ENCODE measurements around the gene POC5.
A peak's percentile ranks its signal among the peaks of the same experiment; 100 is the strongest.
"Not testable (repeated sequence)": the region's sequence is repeated elsewhere in the genome, so short reads cannot be mapped to it uniquely, and the experiment has no call there.

POC5 gene, protein sequence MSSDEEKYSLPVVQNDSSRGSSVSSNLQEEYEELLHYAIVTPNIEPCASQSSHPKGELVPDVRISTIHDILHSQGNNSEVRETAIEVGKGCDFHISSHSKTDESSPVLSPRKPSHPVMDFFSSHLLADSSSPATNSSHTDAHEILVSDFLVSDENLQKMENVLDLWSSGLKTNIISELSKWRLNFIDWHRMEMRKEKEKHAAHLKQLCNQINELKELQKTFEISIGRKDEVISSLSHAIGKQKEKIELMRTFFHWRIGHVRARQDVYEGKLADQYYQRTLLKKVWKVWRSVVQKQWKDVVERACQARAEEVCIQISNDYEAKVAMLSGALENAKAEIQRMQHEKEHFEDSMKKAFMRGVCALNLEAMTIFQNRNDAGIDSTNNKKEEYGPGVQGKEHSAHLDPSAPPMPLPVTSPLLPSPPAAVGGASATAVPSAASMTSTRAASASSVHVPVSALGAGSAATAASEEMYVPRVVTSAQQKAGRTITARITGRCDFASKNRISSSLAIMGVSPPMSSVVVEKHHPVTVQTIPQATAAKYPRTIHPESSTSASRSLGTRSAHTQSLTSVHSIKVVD

DNA sequence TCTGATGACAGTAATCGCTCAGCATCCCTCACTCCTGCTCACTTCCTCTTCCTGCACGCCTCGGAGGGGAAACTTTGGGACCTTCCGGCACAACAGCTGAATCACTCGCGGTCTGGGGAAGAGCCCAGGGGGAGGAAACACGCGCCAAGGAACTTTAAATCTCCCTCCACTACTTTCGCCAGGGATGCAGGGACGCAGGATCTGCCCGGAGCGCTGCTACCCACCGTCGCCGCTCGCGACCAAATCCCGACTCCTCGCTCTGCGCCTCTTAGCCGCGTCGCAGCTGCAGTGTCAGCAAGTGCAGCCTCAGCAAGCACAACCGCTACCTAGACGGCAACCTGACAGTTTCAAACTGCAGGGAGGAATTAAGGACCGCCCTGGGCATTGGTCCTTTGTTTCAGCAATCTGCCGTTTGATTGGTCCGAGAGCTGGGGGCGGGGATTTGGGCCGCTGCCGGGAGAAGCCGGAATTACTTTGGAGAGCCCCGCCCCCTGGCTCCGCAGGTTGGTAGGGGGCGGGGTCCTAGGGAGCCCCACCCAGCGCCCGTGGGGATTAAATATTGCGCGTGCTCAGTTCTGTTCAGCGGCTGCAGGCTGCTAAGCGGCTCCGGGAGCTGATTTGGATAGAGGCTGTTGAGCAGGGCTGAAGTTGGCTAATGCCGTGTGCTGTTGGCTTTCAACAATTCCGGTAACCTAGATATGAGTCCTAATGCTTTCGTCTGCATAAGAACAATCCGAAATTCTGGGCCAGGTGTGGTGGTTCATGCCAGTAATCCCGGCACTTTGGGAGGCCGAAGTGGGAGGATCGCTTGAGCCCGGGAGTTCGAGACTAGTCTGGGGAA is at the start of gene POC5:
POC5 (minus strand) TSS at position 356 of the 841 bp plus-strand sequence. CDS start 4,500 bp downstream, outside the sequence.
- DNase-seq = peak; percentile 47 to 97 (median 89)

DNA sequence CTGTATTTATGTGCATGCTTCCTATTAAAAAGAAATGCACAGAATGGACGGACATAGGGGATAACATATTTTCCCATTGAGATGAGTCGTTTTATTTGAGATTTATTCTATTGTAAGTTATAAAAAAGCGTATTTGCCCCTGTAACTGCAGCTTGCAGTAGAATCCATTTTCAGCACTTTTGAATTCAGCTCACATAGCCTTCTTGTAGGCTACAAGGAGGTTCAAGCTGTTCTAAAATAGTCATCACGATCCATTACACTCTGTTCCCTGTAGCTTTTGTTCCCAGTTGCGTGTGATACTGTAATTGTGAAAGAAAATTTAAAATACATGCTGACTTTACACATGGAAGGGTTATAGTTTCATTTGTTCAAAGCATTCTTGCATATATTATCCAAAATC is 40.9 kb upstream of the POC5 start:
- DNase-seq = no peak

GRCh38 chr5:75756981-75757380 is 39.7 kb upstream of the POC5 start:
- DNase-seq = no peak

- DNase-seq = no peak
Measured at GRCh38 chr5:75756211-75756610, 39.0 kb upstream of the POC5 start.

DNA sequence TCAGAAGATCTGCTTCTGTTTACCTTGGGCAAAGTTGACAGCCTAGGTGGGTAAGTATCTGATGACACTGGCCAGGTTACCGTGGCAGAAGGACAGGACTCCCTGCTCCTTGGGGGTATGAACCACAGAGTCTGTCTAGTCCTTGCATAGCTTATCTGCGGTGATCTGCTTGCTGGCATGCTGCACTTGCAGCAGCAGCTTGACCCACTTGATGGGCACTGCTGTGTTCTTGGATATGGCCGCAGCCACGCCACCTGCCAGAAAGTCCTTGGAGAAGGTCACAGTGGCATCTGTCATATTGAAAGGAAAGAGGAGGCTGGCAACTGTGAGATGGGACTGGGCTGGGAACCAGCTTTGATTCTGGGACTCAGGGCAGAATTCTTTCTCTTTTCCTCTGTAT is 35.9 kb upstream of the POC5 start:
- DNase-seq = no peak

GRCh38 chr5:75744355-75744754 is 27.1 kb upstream of the POC5 start:
- no peak for DNase-seq

DNA sequence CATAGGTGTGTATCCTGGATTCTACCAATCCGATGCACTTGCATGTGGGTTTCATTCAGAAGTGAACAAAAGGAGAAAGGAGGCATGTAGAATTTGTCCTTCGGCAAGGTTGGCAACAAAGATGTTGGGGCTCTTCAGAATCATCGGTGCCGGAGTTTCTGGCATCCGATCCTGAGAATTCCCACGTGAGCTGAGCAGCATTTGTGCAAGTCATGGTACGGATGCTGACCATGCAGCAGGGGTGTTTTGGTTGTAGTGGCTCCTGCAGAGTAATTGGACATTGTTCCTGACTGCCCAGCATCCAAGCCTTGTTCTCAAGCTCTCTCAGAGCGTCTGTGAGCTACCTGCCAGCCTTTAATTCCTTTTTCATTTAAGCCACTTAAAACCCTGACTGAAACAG is 19.0 kb upstream of the POC5 start:
- DNase-seq = no peak

DNA sequence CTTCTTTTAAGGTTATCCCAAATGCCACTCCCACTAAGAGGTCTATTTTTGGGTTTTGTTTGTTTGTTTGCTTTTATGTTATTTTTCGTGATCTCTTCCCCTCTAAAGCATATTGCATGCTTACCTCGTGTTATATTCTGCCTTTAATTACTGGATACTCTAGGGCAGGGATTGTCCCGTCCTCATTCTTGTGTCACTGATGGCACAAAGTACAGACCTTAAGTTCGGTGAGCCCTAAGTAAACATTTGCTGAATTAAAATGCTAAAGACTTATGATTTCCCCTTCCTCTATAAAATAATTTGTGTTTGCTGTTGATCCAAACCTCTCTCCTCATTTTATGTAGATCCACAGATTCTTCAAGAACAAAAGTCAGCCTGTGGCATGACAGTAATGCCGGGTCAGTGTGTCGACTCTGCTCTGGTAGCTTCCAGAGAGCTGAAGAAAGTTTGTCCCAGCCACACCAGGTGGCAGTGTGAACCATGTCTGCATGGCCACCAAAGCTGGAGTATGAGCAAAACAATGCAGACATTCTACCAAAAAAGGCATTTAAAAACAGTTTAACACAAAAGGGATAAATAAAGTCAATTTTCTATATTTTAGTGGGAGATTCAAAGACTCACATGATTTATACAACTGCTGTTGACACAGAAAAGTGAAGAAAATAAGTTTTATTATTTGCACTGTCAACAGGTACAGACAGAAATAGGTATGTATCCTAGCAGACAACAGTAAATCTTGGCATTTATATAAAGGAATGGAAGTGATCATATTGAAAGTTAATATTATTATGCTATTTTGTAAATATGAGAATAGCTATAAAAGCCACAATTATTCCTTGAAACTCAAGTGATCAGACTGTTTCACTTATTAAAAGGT is 17.9 kb upstream of the POC5 start:
- DNase-seq = peak in 37 of 56 donors; percentile 1 to 71 (median 24)

DNA sequence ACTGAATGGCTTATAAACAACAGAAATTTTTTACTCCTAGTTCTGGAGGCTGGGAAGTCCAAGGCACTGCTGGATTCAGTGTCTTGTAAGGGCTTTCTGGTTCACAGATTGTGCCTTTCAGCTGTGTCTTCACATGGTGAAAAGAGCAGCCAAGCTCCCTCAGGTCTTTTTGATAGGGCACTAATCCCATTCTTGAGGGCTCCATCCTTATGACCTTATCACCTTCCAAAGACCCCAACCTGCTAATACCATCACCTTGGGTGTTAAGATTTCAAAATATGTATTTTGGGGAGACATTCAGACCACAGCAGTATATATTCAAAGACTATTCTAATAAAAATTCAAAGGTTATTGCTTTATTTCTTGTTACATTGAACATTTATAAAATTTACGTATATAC is 16.5 kb upstream of the POC5 start:
- DNase-seq = no peak

GRCh38 chr5:75731515-75731914 is 14.3 kb upstream of the POC5 start:
- DNase-seq = not testable (repeated sequence)

- DNase-seq = peak in 5 of 56 donors; percentile 7 to 40 (median 11)
Measured at GRCh38 chr5:75729321-75729720, 12.1 kb upstream of the POC5 start.

- DNase-seq = no peak
Measured at GRCh38 chr5:75727931-75728330, 10.7 kb upstream of the POC5 start.

DNA sequence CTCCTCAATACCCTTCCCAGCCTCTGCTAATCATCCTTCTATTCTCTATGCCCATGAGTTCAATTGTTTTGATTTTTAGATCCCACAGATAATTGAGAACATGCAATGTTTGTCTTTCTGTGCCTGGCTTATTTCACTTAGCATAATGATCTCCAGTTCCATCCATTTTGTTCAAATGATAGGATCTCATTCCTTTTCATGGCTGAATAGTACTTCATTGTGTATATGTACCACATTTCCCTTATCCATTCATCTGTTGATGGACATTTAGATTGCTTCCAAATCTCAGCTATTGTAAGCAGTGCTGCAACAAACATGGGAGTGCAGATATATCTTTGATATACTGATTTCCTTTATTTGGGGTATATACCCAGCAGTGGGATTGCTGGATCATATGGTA is 9.0 kb upstream of the POC5 start:
- DNase-seq = not testable (repeated sequence)

GRCh38 chr5:75723378-75723777 is 6.1 kb upstream of the POC5 start:
- DNase-seq = no peak

DNA sequence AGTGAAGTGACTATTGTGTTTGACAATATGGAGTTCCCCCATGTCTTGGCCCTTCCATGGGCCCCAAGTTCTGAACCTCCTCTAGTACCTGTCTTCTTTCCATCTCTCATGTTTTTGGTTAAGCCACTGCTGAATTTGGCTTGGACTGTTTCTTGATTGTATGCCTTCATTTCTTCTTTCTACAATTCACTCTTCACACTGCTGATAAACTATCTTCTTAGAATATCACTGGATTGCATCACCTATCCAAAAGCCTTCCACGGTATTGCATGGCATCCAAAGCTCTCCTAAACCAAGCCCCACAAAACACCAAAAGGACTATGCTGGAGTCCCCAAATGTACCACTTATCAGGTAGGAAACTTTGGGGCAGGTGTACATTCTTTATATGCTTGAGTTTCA is 4.3 kb upstream of the POC5 start:
- no peak for DNase-seq

DNA sequence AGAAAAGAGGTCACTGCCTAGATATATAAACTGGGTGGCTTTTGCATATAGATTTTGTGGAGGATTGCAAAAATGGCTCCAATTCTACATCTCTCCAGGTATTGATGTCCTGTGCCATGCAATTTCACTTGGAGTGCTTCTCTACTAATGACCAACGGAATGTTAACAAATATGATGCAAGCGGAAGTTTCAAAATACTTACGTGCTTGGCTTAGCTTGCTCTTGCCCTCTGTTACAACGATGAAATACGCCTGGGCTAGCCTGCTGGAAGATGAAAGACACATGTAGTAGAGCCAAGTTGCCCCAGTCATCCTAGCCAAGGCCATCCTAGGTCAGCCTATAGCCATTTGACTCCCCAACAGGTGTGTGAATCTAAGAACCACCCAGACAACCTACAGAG is 3.6 kb upstream of the POC5 start:
- no peak for DNase-seq

DNA sequence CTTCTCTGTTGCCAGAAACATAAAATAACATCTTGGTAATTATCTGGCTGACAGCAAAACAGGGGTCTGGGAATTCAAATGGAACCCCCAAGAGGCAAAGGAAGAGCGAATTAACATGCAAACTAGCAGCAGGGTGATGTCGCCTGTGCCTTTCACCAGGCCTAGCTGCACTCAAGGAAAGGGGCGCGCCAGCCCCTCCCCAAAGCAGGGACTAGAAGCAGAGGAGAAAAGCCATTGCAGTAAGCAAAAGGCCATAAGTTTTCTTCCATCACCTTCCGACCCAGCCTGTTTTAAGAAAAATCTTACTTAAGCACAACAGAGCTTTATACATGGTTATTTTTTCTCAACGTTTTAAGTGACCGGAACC is 539 bp downstream of the POC5 start:
- DNase-seq = peak in 2 of 56 donors; percentile 19 to 38

GRCh38 chr5:75712091-75712490 is 5.1 kb downstream of the POC5 start:
- no peak for DNase-seq

DNA sequence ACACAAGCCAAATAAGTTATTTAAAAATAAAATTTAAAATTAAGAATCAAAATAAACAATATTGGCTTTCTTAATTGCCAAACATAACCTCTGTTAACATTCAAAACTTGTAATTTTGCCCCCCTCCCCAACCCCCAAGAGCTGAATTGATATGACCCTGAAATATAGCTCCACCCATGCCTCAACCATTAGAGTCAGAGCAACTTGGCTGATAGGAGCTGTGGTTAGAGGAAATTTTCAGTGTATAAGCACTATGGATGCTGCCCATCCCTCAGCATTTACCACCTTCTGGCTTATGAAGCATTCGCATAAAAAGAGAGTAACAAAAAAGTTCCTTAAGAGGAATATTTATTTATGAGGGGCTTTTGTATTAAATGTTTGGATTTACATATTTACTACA is 6.1 kb downstream of the POC5 start:
- DNase-seq = no peak

DNA sequence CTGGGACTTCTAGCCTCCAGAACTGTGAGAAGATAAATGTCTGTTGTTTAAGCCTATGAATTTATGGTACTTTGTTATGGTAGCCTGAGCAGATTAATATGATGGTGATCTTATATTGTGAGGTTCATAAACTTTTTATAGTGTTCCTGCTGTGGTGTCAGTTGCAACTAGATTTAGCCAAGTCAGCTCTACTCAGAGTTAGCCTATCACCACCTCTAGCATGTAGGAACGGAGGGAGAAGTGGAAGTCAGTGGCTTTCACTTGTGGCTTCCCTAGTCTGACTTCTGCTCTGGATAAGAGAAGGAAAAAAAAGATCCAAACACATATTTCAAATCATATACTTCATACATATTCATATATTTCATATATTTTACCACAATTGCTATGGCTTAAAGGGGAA is 6.6 kb downstream of the POC5 start:
- peak in 1 of 56 donors; percentile 13 for DNase-seq

DNA sequence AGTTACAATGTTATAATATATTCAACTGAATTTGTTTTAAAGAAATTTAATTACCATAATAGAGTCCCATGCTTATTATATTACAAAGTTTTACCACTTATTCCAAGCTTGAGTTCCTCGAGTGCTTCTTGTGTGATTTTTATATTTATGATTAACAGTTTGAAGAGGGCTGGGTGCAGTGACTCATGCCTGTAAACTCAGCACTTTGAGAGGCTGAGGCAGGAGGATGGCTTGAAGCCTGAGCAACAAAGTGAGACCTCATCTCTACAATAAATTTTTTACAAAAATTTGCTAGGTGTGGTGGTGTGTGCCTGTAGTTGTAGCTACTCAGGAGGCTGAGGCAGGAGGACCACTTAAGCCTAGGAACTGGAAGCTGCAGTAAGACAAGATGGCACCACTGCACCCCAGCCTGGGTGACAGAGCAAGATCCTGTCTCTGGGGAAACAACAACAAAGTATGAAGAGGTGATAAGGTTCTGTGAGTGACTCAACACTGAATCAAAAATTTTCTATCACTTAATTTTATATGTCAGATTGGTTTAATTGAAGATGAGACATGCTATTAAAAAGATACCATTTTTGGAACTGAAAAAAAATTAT is 9.2 kb downstream of the POC5 start:
- no peak for DNase-seq

Data from amygdala (tissue), 56 donors.